ENCODE data around the gene KCNIP1.

The KCNIP1 gene

GRCh38 chr5:170552621-170553115 is 48.8 kb downstream of the KCNIP1 start:
- Mint-ChIP-seq H3K27ac (no peak overlapping the region), H3K4me1 (no peaks in the 10 kb centered on the region)

GRCh38 chr5:170553218-170553617 is 49.4 kb downstream of the KCNIP1 start:
- no peaks in the 10 kb centered on the region for H3K27me3 Mint-ChIP-seq
- H3K27ac Mint-ChIP-seq, result no peak overlapping the region
- H3K36me3 Mint-ChIP-seq, result no peaks in the 10 kb centered on the region
- no peaks in the 10 kb centered on the region for H3K9me3 Mint-ChIP-seq
- no peaks in the 10 kb centered on the region for H3K4me1 Mint-ChIP-seq
- no peak for ATAC-seq
- no peak overlapping the region for H3K4me3 Mint-ChIP-seq

More at GRCh38 chr5:170552621-170553115, 48.8 kb downstream of the KCNIP1 start:
- no peaks in the 10 kb centered on the region for H3K36me3 Mint-ChIP-seq
- no peaks in the 10 kb centered on the region for H3K27me3 Mint-ChIP-seq
- ATAC-seq, result no peak
- no peak overlapping the region for H3K4me3 Mint-ChIP-seq
- no peaks in the 10 kb centered on the region for H3K9me3 Mint-ChIP-seq

GRCh38 chr5:170554521-170555267 is 50.9 kb downstream of the KCNIP1 start:
- no peak overlapping the region for H3K4me3 Mint-ChIP-seq

GRCh38 chr5:170557314-170557713 is 53.5 kb downstream of the KCNIP1 start:
- Mint-ChIP-seq H3K36me3 (no peaks in the 10 kb centered on the region), H3K9me3 (no peaks in the 10 kb centered on the region), H3K4me3 (no peak overlapping the region), H3K4me1 (no peaks in the 10 kb centered on the region), H3K27ac (no peak overlapping the region), H3K27me3 (peaks cover 20% of the 10 kb centered on the region)
- no peak for ATAC-seq

More at GRCh38 chr5:170554521-170555267, 50.9 kb downstream of the KCNIP1 start:
- H3K27me3 Mint-ChIP-seq, result no peaks in the 10 kb centered on the region
- no peaks in the 10 kb centered on the region for H3K9me3 Mint-ChIP-seq
- no peaks in the 10 kb centered on the region for H3K36me3 Mint-ChIP-seq
- no peaks in the 10 kb centered on the region for H3K4me1 Mint-ChIP-seq
- no peak overlapping the region for H3K27ac Mint-ChIP-seq
- ATAC-seq, result no peak

- H3K9me3 Mint-ChIP-seq, result no peaks in the 10 kb centered on the region
- no peaks in the 10 kb centered on the region for H3K36me3 Mint-ChIP-seq
- no peak overlapping the region for H3K4me3 Mint-ChIP-seq
- H3K27me3 Mint-ChIP-seq, result peaks cover 20% of the 10 kb centered on the region
- H3K27ac Mint-ChIP-seq, result no peak overlapping the region
- no peaks in the 10 kb centered on the region for H3K4me1 Mint-ChIP-seq
- no peak for ATAC-seq
Observed at GRCh38 chr5:170559296-170559695, 55.5 kb downstream of the KCNIP1 start.

- no peaks in the 10 kb centered on the region for H3K9me3 Mint-ChIP-seq
- no peaks in the 10 kb centered on the region for H3K36me3 Mint-ChIP-seq
- ATAC-seq, result no peak
- no peaks in the 10 kb centered on the region for H3K4me1 Mint-ChIP-seq
- no peak overlapping the region for H3K27ac Mint-ChIP-seq
- no peak overlapping the region for H3K4me3 Mint-ChIP-seq
- H3K27me3 Mint-ChIP-seq, result peaks cover 29% of the 10 kb centered on the region
Observed at GRCh38 chr5:170560938-170561337, 57.1 kb downstream of the KCNIP1 start.

- H3K27ac Mint-ChIP-seq, result no peak overlapping the region
- no peaks in the 10 kb centered on the region for H3K4me1 Mint-ChIP-seq
- no peaks in the 10 kb centered on the region for H3K36me3 Mint-ChIP-seq
- H3K27me3 Mint-ChIP-seq, result peaks cover 42% of the 10 kb centered on the region
- no peaks in the 10 kb centered on the region for H3K9me3 Mint-ChIP-seq
- no peak for ATAC-seq
- H3K4me3 Mint-ChIP-seq, result no peak overlapping the region
Observed at GRCh38 chr5:170562166-170562874, 58.5 kb downstream of the KCNIP1 start.

- no peaks in the 10 kb centered on the region for H3K4me1 Mint-ChIP-seq
- peaks cover 45% of the 10 kb centered on the region for H3K27me3 Mint-ChIP-seq
- H3K27ac Mint-ChIP-seq, result no peak overlapping the region
- H3K9me3 Mint-ChIP-seq, result no peaks in the 10 kb centered on the region
- H3K36me3 Mint-ChIP-seq, result no peaks in the 10 kb centered on the region
- ATAC-seq, result no peak
- no peak overlapping the region for H3K4me3 Mint-ChIP-seq
Observed at GRCh38 chr5:170562875-170563228, 59.0 kb downstream of the KCNIP1 start.

GRCh38 chr5:170563824-170564567 is 60.2 kb downstream of the KCNIP1 start:
- ATAC-seq, result no peak
- Mint-ChIP-seq H3K9me3 (no peaks in the 10 kb centered on the region), H3K36me3 (no peaks in the 10 kb centered on the region), H3K4me3 (no peak overlapping the region), H3K27me3 (peaks cover 46% of the 10 kb centered on the region), H3K27ac (no peak overlapping the region), H3K4me1 (no peaks in the 10 kb centered on the region)

- peaks cover 55% of the 10 kb centered on the region for H3K27me3 Mint-ChIP-seq
Observed at GRCh38 chr5:170565072-170565471, 61.3 kb downstream of the KCNIP1 start.

GRCh38 chr5:170569101-170569500 is 65.3 kb downstream of the KCNIP1 start:
- Mint-ChIP-seq H3K27me3 (peaks cover 61% of the 10 kb centered on the region), H3K36me3 (no peaks in the 10 kb centered on the region), H3K4me3 (no peak overlapping the region), H3K4me1 (peaks cover 6% of the 10 kb centered on the region), H3K27ac (no peak overlapping the region), H3K9me3 (no peaks in the 10 kb centered on the region)
- no peak for ATAC-seq

More at GRCh38 chr5:170565072-170565471, 61.3 kb downstream of the KCNIP1 start:
- Mint-ChIP-seq H3K27ac (no peak overlapping the region), H3K4me3 (no peak overlapping the region), H3K9me3 (no peaks in the 10 kb centered on the region), H3K36me3 (no peaks in the 10 kb centered on the region), H3K4me1 (no peaks in the 10 kb centered on the region)
- ATAC-seq, result no peak

GRCh38 chr5:170570476-170570875 is 66.7 kb downstream of the KCNIP1 start:
- H3K4me3 Mint-ChIP-seq, result no peak overlapping the region
- no peaks in the 10 kb centered on the region for H3K9me3 Mint-ChIP-seq
- no peak overlapping the region for H3K27ac Mint-ChIP-seq
- H3K27me3 Mint-ChIP-seq, result peaks cover 61% of the 10 kb centered on the region
- H3K36me3 Mint-ChIP-seq, result no peaks in the 10 kb centered on the region
- peaks cover 6% of the 10 kb centered on the region for H3K4me1 Mint-ChIP-seq
- ATAC-seq, result no peak

GRCh38 chr5:170571281-170571731 is 67.5 kb downstream of the KCNIP1 start:
- Mint-ChIP-seq H3K27ac (no peak overlapping the region), H3K4me3 (no peak overlapping the region), H3K27me3 (peaks cover 58% of the 10 kb centered on the region), H3K4me1 (peaks cover 6% of the 10 kb centered on the region), H3K36me3 (no peaks in the 10 kb centered on the region), H3K9me3 (no peaks in the 10 kb centered on the region)
- no peak for ATAC-seq

- ATAC-seq, result peak; percentile 67
- Mint-ChIP-seq H3K4me1 (peaks cover 6% of the 10 kb centered on the region), H3K36me3 (no peaks in the 10 kb centered on the region), H3K4me3 (no peak overlapping the region), H3K27me3 (peaks cover 49% of the 10 kb centered on the region), H3K9me3 (no peaks in the 10 kb centered on the region), H3K27ac (no peak overlapping the region)
Observed at GRCh38 chr5:170571875-170572852, 68.3 kb downstream of the KCNIP1 start.

Measured in stimulated activated memory B cell treated with anti-CD40 and anti-IgM and Interleukin-4, amounts not matched to agents 10 μg/mL and 1 μg/mL and 100 μg/mL, for 72 hours (primary cell).